Raji (cell line): ENCODE results near the gene GPC6.

Experiments used
- POLR2A ChIP-seq: IDR thresholded peaks from 2 replicates; pipeline ENCODE4 v1.6.1; 2011; ENCODE audit warnings: low read depth, low read length, control low read depth; ENCODE audit not compliant: insufficient read depth

The GPC6 gene

DNA sequence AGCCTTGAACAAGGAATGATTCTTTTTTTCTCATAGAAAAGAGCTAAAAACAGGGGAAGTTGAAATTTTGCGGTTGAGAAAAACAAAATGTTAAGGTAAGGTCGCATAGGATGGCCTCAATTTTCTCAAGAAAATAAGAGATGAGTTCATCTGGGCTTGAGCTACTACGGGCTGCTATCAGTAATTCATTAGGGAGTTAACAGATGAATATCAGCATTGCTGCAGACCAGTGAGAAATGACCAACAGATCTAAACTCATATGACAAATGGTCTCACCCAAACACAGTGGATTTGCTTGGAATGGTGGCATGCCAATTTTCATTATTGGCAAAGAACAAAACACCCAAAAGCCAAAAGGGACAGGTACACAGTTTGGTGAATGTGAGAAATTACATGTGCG lies 56.6 kb downstream of the GPC6 start:
- TF ChIP-seq POLR2A, result no peak

DNA sequence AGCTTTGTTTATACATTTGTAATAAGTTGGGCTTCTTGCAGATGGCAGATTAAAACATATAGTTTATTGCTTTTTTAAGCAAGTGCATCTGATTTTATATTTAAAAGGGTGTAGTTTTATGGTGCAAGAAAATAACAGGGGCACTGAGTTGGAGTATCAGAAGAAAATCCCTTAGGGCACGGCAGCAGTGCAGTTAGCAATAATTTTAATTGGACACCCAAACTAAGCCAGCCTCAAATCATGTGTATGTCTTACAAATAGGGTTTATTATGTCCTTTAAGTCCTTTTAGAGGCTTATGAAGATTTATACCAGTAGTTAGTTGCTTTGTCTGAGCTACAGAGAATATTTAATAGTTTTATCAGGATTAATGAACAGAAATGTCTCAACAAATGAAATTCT lies 57.5 kb downstream of the GPC6 start:
- TF ChIP-seq POLR2A, result no peak

DNA sequence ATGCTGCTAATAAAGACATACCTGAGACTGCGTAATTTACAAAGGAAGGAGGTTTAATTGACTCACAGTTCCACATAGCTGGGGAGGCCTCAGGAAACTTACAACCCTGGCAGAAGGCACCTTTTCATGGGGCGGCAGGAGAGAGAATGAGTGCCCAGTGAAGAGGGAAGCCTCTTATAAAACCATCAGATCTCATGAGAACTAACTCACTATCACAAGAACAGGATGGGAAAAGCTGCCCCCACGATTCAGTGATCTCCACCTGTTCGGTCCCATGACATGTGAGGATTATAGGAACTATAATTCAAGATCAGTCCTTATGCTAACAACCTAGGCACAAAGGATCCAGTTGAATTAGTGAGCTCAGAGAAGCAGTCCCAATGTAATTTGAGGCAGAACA lies 59.4 kb downstream of the GPC6 start:
- TF ChIP-seq POLR2A, result no peak

DNA sequence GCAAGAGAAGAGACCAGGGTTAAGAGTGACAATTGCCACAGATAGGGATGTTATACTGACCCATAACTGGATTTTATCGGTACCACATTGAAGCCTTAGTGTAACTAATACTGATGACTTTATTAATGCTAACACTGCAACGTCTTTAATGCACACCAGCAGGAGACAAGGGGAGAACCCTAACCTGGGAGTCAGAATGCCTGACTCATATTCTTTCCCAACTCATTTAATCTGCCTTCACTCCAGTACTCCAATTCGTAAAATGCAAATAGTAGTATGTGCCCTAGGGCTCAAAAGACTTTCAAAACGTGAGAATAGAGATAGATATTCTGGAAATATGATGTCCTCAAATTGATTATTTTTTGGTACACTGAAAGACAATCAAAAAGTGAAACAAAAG lies 62.4 kb downstream of the GPC6 start:
- no peak for TF ChIP-seq POLR2A

DNA sequence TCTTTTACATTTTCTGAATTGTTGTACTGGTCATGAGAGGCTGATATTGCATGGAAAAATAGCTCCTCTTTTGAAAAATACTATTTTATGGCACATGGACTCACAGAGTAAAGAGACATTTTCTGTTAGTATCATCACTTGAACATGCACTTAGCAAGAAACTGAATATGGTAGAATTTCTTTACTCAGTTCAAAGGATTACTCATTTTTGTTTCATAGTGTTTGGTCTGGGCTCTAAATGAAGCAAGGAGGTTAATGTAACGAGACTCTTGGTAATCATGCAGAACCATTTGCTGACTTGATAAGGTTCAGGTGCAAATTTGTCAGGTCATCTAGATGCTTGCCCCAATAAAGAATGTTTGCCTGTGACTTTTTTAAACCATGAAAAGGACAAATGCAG lies 63.2 kb downstream of the GPC6 start:
- no peak for TF ChIP-seq POLR2A

DNA sequence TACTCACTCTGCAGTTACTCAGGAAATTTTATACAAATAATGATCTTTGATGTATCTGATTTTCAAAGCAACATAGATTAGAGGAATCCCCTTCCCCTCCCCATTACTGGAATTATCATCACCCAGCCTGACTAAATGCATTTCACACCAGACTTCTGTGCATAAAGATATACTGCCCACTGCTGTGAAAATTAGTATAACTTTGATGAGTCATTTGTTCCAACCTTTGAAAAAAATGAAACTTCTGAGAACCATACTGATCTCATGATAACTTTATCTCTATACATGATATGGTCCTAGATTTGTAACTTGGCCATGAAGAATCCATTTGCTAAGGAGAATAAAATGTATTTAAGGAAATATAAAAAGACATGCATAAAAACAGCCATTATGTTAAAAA lies 63.9 kb downstream of the GPC6 start:
- no peak for TF ChIP-seq POLR2A

DNA sequence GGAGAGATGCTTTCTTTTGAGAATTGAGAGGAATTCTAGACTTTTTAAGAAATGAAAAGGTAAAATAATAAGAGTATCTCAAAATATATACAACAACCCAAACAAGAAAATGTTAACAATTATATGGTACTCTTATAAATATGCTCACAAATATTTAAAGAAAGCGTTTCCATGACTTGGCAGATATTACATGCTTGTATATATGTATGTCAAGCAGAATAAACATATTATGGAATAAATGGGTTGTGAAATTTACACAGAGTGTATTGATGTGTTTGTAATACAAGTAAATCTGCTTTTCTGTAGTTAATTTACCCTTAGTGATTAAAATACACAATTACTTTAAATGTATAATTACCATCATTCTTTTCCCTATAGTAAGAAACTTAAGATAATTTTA lies 65.8 kb downstream of the GPC6 start:
- no peak for TF ChIP-seq POLR2A

DNA sequence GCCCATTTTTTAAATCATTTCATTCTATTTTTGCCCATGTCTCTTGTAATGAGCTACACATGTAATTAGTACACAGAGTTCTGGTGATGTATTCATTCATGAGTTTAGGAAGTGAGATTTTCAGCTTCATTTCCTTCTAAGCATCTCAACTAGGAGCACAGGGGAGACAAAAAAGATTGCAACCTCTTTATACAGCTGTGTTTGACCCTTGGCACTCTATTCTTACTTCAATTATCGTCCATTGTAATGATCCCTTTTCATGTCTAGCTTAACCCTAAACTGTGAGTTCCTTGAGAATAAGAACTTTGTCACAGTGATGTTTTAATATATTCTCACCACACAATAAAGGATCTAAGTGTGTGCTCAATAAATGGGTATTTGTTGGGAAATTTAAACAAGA lies 67.1 kb downstream of the GPC6 start:
- TF ChIP-seq POLR2A, result no peak

DNA sequence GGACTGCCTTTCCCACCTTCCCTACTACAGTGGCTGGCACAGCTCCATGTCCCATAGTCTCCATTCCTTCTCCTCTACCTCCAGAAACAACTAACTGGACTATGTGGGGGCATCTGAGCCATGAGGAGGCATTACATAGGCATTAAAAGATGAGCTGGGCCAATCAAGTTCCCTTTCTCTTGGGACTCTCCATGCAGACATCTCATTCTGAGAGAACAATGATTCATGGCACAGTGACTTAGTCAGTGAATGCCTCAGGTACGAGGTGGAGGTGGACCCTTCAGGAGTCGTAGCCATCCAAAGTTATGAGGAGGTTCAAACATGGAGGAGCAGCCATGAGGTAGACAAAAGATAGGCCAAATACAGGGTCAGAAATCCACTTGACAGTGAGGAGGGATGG lies 70.0 kb downstream of the GPC6 start:
- no peak for TF ChIP-seq POLR2A

DNA sequence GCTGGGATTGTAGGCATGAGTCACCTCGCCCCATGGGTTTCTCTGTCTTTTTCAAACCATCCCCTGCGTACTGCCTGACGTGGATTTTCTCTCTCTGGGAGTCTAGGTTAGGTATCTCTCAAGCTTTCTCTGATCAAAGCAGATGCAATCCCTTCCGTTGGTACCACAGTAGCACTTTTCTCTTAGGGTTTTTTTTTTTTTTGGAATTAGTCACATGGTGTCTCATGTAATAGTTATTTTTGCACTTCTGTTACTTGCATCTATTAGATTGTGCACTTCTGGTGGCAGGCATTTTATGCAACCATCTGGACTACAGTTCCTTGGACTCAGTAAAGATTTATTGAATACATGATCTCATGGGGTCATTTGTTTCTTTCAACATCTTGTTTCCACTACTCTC lies 72.1 kb downstream of the GPC6 start:
- no peak for TF ChIP-seq POLR2A

DNA sequence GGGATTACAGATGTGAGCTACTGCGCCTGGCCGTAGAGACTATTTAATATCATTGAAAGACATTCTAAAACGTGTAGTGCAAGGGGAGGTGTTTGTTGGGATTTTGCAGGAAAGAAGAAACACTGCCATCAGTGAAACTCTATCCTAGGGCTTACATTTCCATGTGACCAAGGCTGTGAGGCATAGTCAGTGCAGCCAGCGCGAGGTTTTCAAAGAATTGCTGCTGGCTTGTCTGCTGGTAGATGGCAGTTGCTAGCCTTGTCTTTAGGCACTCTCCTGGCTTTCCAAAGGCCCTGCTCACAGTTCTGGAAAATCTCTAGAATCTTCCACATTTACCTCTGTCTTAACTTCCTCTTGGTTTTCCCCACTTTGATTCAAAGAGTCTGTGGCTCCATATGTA lies 77.5 kb downstream of the GPC6 start:
- no peak for TF ChIP-seq POLR2A

DNA sequence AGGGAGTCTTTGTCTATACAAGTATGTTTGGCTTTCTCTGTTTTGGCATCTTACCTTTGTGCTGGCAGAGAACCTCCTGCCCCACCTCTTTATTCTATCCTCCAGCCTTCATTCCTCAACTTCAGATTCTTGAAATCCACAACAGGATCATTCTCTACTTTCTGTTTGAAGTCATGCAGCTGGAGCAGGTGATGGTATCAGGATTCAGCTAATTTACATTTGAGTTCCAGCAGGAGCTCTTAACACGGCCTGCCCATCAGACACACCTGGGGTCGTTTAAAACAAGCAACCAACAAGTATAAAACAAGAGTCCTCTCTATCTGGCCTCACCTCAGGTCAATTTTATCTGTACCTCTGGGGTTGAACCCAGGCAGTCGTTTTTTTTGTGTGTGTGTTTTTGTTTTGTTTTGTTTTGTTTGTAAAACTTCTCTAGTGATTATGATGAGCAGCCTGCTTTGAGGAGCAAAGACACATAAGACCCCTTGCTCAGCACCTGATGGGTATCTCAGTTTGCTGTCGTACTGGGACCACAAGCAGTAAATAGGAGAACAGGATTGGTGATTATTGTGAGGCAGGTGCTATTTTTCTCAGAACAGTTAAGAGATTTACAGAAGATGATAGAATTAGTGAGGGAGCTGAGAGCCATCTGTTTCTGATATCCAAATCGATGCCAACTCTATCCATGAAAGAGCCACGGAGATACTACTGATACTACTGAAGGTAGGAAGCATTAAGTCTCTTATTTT lies 78.4 kb downstream of the GPC6 start:
- no peak for TF ChIP-seq POLR2A

DNA sequence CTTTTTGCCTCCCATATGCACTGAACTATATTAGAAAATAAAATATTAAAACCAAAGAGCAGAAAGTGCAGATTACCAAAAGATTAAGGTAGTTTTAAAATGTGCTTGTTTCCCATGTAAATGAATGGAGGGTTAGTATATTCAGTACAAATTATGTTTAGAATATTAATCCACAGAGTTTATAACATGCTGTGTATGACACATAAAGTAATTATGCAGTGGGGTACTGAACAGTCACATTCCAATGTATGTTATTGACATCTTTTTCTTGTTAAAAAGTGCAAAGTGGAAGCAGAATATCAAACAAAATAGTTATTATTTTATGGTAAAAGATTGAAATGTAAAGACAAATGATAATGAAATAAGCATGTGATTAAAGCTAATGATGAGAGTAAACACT lies 79.3 kb downstream of the GPC6 start:
- TF ChIP-seq POLR2A, result no peak

DNA sequence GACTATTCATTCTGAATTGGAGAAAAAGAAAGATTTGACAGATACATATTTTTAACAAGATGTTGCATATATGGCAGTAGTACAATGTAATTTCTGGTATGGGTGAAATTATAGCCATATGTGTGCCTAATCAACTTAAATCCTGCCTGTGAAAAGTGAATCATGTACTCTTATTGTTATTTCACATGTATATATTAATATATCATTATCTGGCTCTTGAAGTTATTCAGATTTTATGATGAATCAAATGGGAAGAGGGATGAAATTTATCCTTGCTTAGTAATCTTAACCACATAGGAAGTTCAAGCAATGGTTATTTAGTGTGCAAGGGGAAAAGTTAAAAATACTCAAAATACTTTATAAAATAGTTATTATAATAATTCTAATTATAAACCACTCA lies 80.5 kb downstream of the GPC6 start:
- TF ChIP-seq POLR2A, result no peak

DNA sequence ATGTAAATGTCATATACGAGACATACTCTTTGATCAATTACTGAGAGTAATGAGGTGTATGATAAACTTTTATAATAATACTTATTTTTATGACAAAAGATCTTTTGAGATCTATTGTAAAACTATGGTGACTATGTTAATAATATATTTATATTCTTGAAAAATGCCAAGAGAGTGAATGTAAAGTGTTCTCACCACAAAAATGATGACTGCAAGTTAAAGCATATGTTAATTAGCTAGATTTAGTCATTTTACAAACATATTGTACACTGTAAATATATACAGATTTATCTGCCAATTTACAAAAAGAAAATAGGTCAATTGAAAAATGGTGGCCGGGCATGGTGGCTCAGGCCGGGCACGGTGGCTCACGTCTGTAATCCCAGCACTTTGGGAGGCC lies 81.0 kb downstream of the GPC6 start:
- TF ChIP-seq POLR2A, result no peak

DNA sequence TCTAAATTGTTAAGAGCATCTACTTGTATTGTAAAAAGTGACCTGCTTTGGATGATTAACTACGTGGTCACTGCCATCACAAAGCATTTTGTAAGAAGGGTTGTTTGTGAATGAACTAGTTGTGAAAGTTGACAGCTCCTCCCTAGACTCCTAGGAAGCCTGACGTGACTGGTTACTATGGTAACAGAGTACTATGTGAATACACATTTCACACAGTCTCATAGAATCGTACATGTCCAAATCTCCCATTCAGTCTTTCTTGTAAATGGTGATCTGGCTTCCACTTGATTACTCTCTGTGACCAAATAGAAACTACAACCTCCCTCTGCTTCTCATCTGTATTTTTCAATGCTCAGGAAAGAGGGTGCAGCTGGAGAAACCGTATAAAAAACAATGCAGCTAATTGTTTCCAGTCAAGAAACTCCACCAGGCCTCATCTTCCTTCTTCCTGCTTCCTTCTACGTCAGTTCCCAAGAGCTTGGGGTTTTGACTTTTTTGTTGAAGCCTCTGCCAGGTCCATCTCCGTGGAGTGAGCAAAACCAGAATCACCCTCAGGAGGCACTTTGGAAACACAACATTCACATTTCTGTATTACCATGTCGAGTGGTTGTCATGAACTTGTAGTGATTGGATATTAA lies 83.4 kb downstream of the GPC6 start:
- TF ChIP-seq POLR2A, result no peak

DNA sequence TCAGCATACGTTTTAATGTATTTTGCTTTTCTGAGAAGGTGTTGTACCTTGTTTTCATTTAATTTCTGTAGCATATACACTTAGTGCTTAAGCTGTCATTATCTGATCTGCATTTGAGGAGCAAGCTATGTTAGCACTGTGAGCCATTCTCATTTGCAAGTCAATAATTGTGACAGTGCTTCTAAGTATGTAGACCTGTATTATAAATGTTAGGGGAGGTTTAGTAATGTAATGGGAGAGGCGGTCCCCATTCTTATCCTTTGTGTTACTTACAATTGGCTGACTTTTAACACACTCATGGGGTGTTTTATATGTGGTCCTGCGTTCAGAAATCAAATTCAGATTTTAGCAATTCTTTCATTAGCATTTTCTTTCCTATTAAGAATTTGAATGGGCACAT lies 90.2 kb downstream of the GPC6 start:
- no peak for TF ChIP-seq POLR2A
